Stimulated activated CD4-positive, alpha-beta T cell treated with anti-CD3 and anti-CD28 coated beads, Interleukin-1b, Interleukin-23, amount 100 ng/mL, for 1 hour (primary cell): ENCODE measurements around the gene GPR42.

Source experiments
- DNase-seq, 2 donors: peaks; one replicate each; pipeline ENCODE4 v3.0.0-alpha.2; 2020; ENCODE audit warnings: low read depth in 2 of 2

The GPR42 gene

GRCh38 chr19:35370722-35371121, at the start of gene GPR42:
Gene GPR42, plus strand, starts transcription at chr19:35371068. Its CDS starts 292 bp downstream, at chr19:35371360.
- no peak for DNase-seq

GRCh38 chr19:35321291-35321690, 49.6 kb upstream of the GPR42 start:
- no peak for DNase-seq

- DNase-seq = no peak
Measured at GRCh38 chr19:35322014-35322413, 48.9 kb upstream of the GPR42 start.

- DNase-seq = no peak
Measured at GRCh38 chr19:35327642-35328041, 43.2 kb upstream of the GPR42 start.

GRCh38 chr19:35328851-35329285, 42.0 kb upstream of the GPR42 start, which contains the start of gene CD22:
Gene CD22, plus strand, starts transcription at chr19:35329187. Its CDS starts 2,854 bp downstream, at chr19:35332041.
- no peak for DNase-seq

GRCh38 chr19:35329323-35329722, 41.5 kb upstream of the GPR42 start:
- no peak for DNase-seq

- DNase-seq = no peak
Measured at GRCh38 chr19:35330475-35330874, 40.4 kb upstream of the GPR42 start.

GRCh38 chr19:35331551-35332214, 39.2 kb upstream of the GPR42 start:
- DNase-seq = no peak

GRCh38 chr19:35332817-35333216, 38.1 kb upstream of the GPR42 start:
- no peak for DNase-seq

- DNase-seq = no peak
Measured at GRCh38 chr19:35334144-35334753, 36.6 kb upstream of the GPR42 start.

GRCh38 chr19:35336166-35336955, 34.5 kb upstream of the GPR42 start:
- DNase-seq = no peak

GRCh38 chr19:35337097-35337983, 33.5 kb upstream of the GPR42 start:
- no peak for DNase-seq

- DNase-seq = no peak
Measured at GRCh38 chr19:35337984-35338296, 32.9 kb upstream of the GPR42 start.

- no peak for DNase-seq
Measured at GRCh38 chr19:35340431-35340830, 30.4 kb upstream of the GPR42 start.

- no peak for DNase-seq
Measured at GRCh38 chr19:35341006-35341405, 29.9 kb upstream of the GPR42 start.

GRCh38 chr19:35341565-35342225, 29.2 kb upstream of the GPR42 start:
- DNase-seq = no peak

- DNase-seq = no peak
Measured at GRCh38 chr19:35342430-35342829, 28.4 kb upstream of the GPR42 start.

- DNase-seq = no peak
Measured at GRCh38 chr19:35344511-35345031, 26.3 kb upstream of the GPR42 start.

- DNase-seq = no peak
Measured at GRCh38 chr19:35345671-35346111, 25.2 kb upstream of the GPR42 start.

- DNase-seq = peak; percentile 50 to 53
Measured at GRCh38 chr19:35346193-35347052, 24.4 kb upstream of the GPR42 start.
